Activated T-cell treated with anti-CD3 and anti-CD28 coated beads, Interleukin-2, amount 50 U/mL, for 4 hours (primary cell): ENCODE data around the gene PTPRM. TPM values are rescaled to one million over a fixed set of nuclear protein-coding genes. Genes with fewer than 3 reads are reported as not detected.

Experiments used
- ATAC-seq, 2 donors: fragments of 200-7000 bp; cut with Tn5 transposase; one replicate each; pipeline ENCODE4 v1.10.0; 2021
- DNase-seq: peaks from one replicate; pipeline ENCODE4 v3.0.0-alpha.2; 2020
- H3K27me3 Mint-ChIP-seq: one replicate; pipeline ENCODE4 v1.8.0; 2021; ENCODE audit warnings: low read depth, mixed read lengths
- H3K36me3 Mint-ChIP-seq: one replicate; pipeline ENCODE4 v1.8.0; 2022; ENCODE audit warnings: mixed read lengths; ENCODE audit not compliant: insufficient read depth
- H3K4me1 Mint-ChIP-seq: one replicate; pipeline ENCODE4 v1.8.0; 2021; ENCODE audit warnings: low read depth, mixed read lengths
- H3K4me3 Mint-ChIP-seq: one replicate; pipeline ENCODE4 v1.8.0; 2021; ENCODE audit warnings: mild to moderate bottlenecking, moderate library complexity, mixed read lengths
- H3K9me3 Mint-ChIP-seq: one replicate; pipeline ENCODE4 v1.8.0; 2021; ENCODE audit warnings: mixed read lengths
- total RNA-seq, 3 donors: library from RNA; stranded (reverse); gene quantifications; one replicate each; pipeline ENCODE4 v1.2.1, GENCODE V29; 2021

PTPRM gene
- total RNA-seq, 3 donors from 2014 or later, result 1.5 to 3.5 (median 2.3) TPM

DNA sequence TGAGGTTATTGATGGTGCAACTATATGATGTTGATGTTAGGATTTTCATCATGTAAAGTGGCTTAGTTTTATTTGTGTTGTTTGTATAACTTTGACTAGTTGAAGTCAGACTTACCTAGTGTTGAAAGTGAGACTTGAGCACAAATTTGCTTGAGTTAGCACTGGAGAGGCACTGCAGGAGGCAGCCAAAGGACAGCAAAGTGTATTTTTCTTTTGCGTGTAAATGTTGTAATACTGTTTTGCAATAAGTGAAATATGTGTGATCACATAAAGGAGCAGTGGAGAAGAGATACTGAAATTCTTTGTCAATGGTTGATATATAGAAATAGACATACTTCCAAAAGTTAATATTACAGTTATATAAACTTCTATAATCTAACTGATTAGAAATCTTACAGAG is 710.2 kb downstream of the PTPRM start:
- DNase-seq (no peak), ATAC-seq (no peak)
- H3K36me3 Mint-ChIP-seq, result no peaks in the 10 kb centered on the region
- peaks cover 4% of the 10 kb centered on the region for H3K9me3 Mint-ChIP-seq
- H3K4me1 Mint-ChIP-seq, result no peaks in the 10 kb centered on the region
- no peaks in the 10 kb centered on the region for H3K27me3 Mint-ChIP-seq
- no peak overlapping the region for H3K4me3 Mint-ChIP-seq

DNA sequence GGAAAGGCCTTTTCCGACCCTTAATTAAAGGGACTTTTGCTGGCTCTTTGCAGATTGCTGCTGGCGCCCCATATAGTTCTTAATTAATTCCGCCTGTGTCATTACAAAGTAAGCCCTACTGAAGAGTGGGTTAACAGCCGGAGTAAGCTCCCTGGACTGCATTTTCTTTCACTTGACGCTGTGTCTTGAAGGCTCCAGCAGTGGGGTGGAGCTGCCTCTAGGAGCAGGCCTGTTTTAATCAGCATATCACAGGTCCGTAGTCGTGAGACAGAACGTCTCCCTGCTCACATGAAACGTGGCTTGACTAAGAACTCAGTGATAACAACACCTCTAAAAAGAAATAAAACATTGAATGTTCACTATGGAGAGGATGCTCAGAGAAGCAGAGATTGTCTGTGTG is 712.2 kb downstream of the PTPRM start:
- DNase-seq, result no peak
- H3K4me1 Mint-ChIP-seq, result no peaks in the 10 kb centered on the region
- H3K9me3 Mint-ChIP-seq, result peaks cover 4% of the 10 kb centered on the region
- no peak overlapping the region for H3K4me3 Mint-ChIP-seq
- H3K36me3 Mint-ChIP-seq, result no peaks in the 10 kb centered on the region
- no peak for ATAC-seq
- no peaks in the 10 kb centered on the region for H3K27me3 Mint-ChIP-seq

DNA sequence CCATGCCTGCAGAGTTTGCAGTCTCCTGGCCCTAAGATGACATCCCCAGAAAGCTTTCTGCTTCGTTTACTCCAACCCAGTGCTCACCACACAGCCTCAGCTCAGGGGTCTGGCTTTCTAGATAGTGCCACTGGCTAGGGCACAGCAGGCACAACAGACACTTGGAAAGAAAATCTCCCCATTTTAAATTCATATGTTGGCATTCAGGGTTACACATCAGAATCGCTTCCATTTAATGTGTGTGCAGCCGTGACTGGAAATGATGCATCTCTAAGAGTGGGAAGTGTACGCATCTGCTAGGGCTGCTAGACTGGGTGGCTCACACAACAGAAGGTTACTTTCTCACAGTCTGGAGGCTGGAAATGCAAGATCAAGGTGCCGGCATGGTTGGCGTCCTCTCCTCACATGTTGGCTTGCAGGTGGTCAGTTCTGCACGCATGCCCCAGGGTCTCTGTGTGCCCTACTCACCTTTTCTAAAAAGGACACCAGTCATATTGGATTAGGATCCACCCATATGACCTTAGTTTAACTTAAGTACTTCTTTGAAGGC is 712.7 kb downstream of the PTPRM start:
- no peak for ATAC-seq
- DNase-seq, result no peak
- no peak overlapping the region for H3K4me3 Mint-ChIP-seq
- peaks cover 4% of the 10 kb centered on the region for H3K9me3 Mint-ChIP-seq
- no peaks in the 10 kb centered on the region for H3K4me1 Mint-ChIP-seq
- no peaks in the 10 kb centered on the region for H3K36me3 Mint-ChIP-seq
- H3K27me3 Mint-ChIP-seq, result no peaks in the 10 kb centered on the region

GRCh38 chr18:8283891-8284585 is 716.9 kb downstream of the PTPRM start:
- no peak for DNase-seq
- no peaks in the 10 kb centered on the region for H3K27me3 Mint-ChIP-seq
- no peak for ATAC-seq
- no peak overlapping the region for H3K4me3 Mint-ChIP-seq
- no peaks in the 10 kb centered on the region for H3K4me1 Mint-ChIP-seq
- no peaks in the 10 kb centered on the region for H3K36me3 Mint-ChIP-seq
- H3K9me3 Mint-ChIP-seq, result peaks cover 4% of the 10 kb centered on the region

GRCh38 chr18:8286303-8286702 is 719.2 kb downstream of the PTPRM start:
- Mint-ChIP-seq H3K9me3 (no peaks in the 10 kb centered on the region), H3K27me3 (no peaks in the 10 kb centered on the region), H3K4me3 (no peak overlapping the region), H3K4me1 (no peaks in the 10 kb centered on the region), H3K36me3 (no peaks in the 10 kb centered on the region)
- ATAC-seq (no peak), DNase-seq (no peak)

GRCh38 chr18:8287196-8287885 is 720.2 kb downstream of the PTPRM start:
- ATAC-seq, result no peak
- no peaks in the 10 kb centered on the region for H3K9me3 Mint-ChIP-seq
- no peaks in the 10 kb centered on the region for H3K4me1 Mint-ChIP-seq
- H3K4me3 Mint-ChIP-seq, result no peak overlapping the region
- H3K36me3 Mint-ChIP-seq, result no peaks in the 10 kb centered on the region
- DNase-seq, result no peak
- H3K27me3 Mint-ChIP-seq, result no peaks in the 10 kb centered on the region

- H3K9me3 Mint-ChIP-seq, result no peaks in the 10 kb centered on the region
- H3K4me3 Mint-ChIP-seq, result no peak overlapping the region
- no peaks in the 10 kb centered on the region for H3K4me1 Mint-ChIP-seq
- H3K27me3 Mint-ChIP-seq, result no peaks in the 10 kb centered on the region
- no peaks in the 10 kb centered on the region for H3K36me3 Mint-ChIP-seq
- ATAC-seq (no peak), DNase-seq (no peak)
Observed at GRCh38 chr18:8288472-8289195, 721.5 kb downstream of the PTPRM start.

- Mint-ChIP-seq H3K4me1 (no peaks in the 10 kb centered on the region), H3K27me3 (no peaks in the 10 kb centered on the region), H3K9me3 (no peaks in the 10 kb centered on the region), H3K36me3 (no peaks in the 10 kb centered on the region), H3K4me3 (no peak overlapping the region)
- no peak for ATAC-seq
- DNase-seq, result no peak
Observed at GRCh38 chr18:8290435-8290834, 723.3 kb downstream of the PTPRM start.

- Mint-ChIP-seq H3K4me1 (no peaks in the 10 kb centered on the region), H3K9me3 (no peaks in the 10 kb centered on the region), H3K36me3 (no peaks in the 10 kb centered on the region), H3K4me3 (no peak overlapping the region), H3K27me3 (no peaks in the 10 kb centered on the region)
- no peak for ATAC-seq
- DNase-seq, result no peak
Observed at GRCh38 chr18:8290913-8291312, 723.8 kb downstream of the PTPRM start.

GRCh38 chr18:8293184-8293583 is 726.1 kb downstream of the PTPRM start:
- H3K4me3 Mint-ChIP-seq, result no peak overlapping the region
- H3K36me3 Mint-ChIP-seq, result no peaks in the 10 kb centered on the region
- ATAC-seq (no peak), DNase-seq (no peak)
- no peaks in the 10 kb centered on the region for H3K9me3 Mint-ChIP-seq
- H3K4me1 Mint-ChIP-seq, result no peaks in the 10 kb centered on the region
- H3K27me3 Mint-ChIP-seq, result no peaks in the 10 kb centered on the region

- no peak for DNase-seq
Observed at GRCh38 chr18:8296886-8297616, 729.9 kb downstream of the PTPRM start.

DNA sequence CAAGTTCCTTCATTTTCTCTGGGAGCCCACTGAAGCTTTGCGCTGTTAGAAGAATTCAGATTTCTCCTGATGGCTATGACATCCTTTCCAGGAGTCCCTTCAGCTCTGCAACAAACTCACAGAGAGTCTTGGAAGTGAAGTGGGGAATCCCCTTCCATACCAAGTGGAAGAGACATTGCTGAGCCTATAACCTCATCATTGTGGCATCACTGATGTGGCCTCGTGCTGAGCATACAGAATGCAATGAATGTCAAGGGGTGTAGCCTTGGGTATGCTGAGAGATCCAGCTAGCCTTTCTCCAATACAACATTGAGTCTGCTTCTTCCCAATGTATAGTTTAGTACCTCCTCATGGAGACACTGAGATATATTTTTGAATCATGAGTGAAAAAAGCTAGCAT is 731.1 kb downstream of the PTPRM start:
- Mint-ChIP-seq H3K9me3 (no peaks in the 10 kb centered on the region), H3K4me1 (no peaks in the 10 kb centered on the region), H3K36me3 (no peaks in the 10 kb centered on the region), H3K27me3 (no peaks in the 10 kb centered on the region), H3K4me3 (no peak overlapping the region)
- no peak for DNase-seq
- no peak for ATAC-seq

More at GRCh38 chr18:8296886-8297616, 729.9 kb downstream of the PTPRM start:
- H3K9me3 Mint-ChIP-seq, result no peaks in the 10 kb centered on the region
- ATAC-seq, result no peak
- no peaks in the 10 kb centered on the region for H3K27me3 Mint-ChIP-seq
- H3K4me1 Mint-ChIP-seq, result no peaks in the 10 kb centered on the region
- no peak overlapping the region for H3K4me3 Mint-ChIP-seq
- no peaks in the 10 kb centered on the region for H3K36me3 Mint-ChIP-seq

DNA sequence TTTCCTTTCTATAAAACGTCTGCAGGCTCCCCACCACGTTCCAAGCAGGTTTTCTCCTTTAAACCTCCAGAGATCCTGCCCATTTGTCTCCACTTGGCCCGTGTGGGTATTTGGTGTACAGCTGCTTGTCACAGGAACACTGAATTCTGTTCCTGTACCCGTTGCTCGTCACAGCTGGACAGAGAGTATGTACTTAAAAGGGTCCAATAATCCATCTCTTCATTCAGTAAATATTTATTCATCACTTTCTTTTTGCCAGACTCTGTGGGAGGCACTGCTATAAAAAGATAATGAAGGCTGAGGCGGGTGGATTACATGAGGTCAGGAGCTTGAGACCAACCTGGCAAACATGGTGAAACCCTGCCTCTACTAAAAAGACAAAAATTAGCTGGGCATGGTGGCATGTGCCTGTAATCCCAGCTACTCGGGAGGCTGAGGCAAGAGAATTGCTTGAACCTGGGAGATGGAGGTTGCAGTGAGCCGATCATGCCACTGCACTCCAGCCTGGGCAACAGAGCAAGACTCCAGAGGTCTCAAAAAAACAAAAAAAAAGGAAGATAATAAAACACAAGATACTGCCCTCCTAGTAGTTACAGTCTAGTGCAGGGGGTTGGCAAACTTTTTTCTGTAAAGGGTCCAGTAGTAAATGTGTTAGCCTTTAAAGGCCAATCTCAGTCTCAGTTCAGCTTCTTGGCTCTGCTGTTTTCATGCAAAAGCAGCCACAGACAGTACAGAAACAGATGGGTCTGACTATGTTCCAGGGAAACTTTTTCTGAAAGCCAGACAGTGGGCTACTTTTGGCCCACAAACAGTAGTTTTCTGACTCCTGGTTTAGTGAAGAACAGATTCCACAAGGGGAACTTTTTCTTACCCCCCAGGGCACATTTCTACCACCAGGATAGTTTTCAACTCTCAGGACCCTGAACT is 732.2 kb downstream of the PTPRM start:
- Mint-ChIP-seq H3K4me1 (no peaks in the 10 kb centered on the region), H3K36me3 (no peaks in the 10 kb centered on the region), H3K4me3 (no peak overlapping the region), H3K9me3 (no peaks in the 10 kb centered on the region), H3K27me3 (no peaks in the 10 kb centered on the region)
- no peak for DNase-seq
- no peak for ATAC-seq
